ENCODE measurements around the gene GABPB1. TPM values are rescaled to one million over a fixed set of nuclear protein-coding genes. Genes with fewer than 3 reads are reported as not detected.

GABPB1 gene
- total and polyA plus RNA-seq, 2 experiments from 2014 or later: 23.3 to 38.7 TPM

DNA sequence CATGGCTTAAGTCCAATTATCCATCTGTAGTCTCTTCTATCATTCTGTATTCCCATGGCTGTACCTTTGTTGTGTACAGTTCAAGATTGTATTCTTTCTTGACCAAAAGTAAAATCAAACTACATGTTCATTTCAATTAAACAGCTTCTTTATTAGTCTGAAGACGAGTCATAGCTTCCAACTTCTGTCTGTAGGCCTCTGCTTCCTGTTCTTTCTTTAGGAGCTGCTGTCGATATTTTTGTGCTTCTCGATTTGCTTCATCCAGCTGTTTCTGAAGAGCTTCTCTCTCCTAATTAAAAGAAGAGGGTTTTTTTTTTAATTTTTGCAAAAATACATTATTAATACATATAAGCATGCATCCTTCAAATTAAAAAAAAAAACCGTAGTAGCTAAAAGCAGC is 76.5 kb downstream of the GABPB1 start:
- Histone ChIP-seq H3K9me2 (replicated peaks; ENCODE audit: insufficient read depth) (no peaks in the 10 kb centered on the region), H3K4me3 (no peak overlapping the region), H2AFZ (no peak overlapping the region), H3K36me3 (replicated peaks; ENCODE audit: insufficient read depth, low read depth) (no peaks in the 10 kb centered on the region), H3K4me2 (no peak overlapping the region), H4K20me1 (ENCODE audit: insufficient read depth, poor library complexity, severe bottlenecking) (no peaks in the 10 kb centered on the region), H3K79me2 (no peaks in the 10 kb centered on the region), H3K4me1 (ENCODE audit: insufficient read depth) (no peaks in the 10 kb centered on the region), H3K9me3 (ENCODE audit: low read depth) (no peaks in the 10 kb centered on the region), H3K27me3 (no peaks in the 10 kb centered on the region), H3K27ac (no peak overlapping the region)
- no peak for DNase-seq (ENCODE audit: low spot score)
- no peak for TF ChIP-seq EZH2phosphoT487 (IDR thresholded peaks at IDR 0.05; ENCODE audit: low read depth, severe bottlenecking, unreplicated experiment)
- whole genome bisulfite sequencing (ENCODE audit: low lambda C conversion rate, missing lambda C conversion rate): 96% methylated on average over 4 of the region's 4 CpGs

DNA sequence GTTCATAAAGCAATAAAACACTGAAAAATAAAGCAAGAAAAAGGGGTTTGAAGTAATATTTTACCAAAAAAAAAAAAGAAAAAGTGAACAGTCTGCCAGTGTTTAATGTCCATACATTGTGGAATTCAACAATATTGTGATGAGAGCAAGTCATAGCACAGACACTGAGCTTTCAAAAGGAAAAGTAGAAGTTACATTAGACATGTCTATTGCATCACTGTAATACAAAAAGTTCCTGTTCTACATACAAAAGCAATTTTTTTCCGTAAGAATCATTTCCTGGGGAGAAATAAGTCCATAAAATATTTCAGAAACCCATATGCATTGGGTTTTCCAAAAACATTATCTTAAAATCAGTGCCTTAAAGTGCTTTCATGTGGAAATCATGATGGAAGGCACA is 77.6 kb downstream of the GABPB1 start:
- Histone ChIP-seq H2AFZ (no peak overlapping the region), H3K36me3 (replicated peaks; ENCODE audit: insufficient read depth, low read depth) (no peaks in the 10 kb centered on the region), H4K20me1 (ENCODE audit: insufficient read depth, poor library complexity, severe bottlenecking) (no peaks in the 10 kb centered on the region), H3K4me2 (no peak overlapping the region), H3K4me1 (ENCODE audit: insufficient read depth) (no peaks in the 10 kb centered on the region), H3K9me3 (ENCODE audit: low read depth) (no peaks in the 10 kb centered on the region), H3K27ac (no peak overlapping the region), H3K79me2 (no peaks in the 10 kb centered on the region), H3K4me3 (no peak overlapping the region), H3K9me2 (replicated peaks; ENCODE audit: insufficient read depth) (no peaks in the 10 kb centered on the region), H3K27me3 (no peaks in the 10 kb centered on the region)
- TF ChIP-seq CTCF (IDR thresholded peaks at IDR 0.05; ENCODE audit: poor library complexity) (no peak), EZH2phosphoT487 (IDR thresholded peaks at IDR 0.05; ENCODE audit: low read depth, severe bottlenecking, unreplicated experiment) (no peak), EZH2 (IDR thresholded peaks at IDR 0.05; ENCODE audit: borderline replicate concordance) (no peak)
- DNase-seq (ENCODE audit: low spot score): no peak
- WGBS (ENCODE audit: low lambda C conversion rate, missing lambda C conversion rate): 88% methylated on average over 1 of the region's 1 CpG

DNA sequence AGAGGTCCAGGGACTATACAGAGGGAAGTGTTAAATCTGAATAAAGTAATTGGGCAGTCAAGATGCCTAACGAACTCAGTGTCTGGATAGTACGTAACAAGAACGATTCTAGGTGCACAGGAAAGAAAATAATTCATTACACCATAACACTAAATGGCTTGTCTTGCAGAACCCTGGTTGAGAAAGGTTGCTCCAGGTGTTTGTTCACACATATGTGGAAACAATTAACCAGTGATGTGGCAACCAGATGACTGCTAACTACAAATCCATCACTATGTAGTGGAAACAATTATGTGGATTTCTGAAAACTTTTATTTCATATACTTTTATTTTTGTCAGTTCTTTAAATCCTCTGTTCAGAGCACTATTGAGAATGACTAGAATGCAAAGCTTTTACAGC is 79.1 kb downstream of the GABPB1 start:
- no peaks in the 10 kb centered on the region for H4K20me1 ChIP-seq (ENCODE audit: insufficient read depth, poor library complexity, severe bottlenecking)
- no peak overlapping the region for H3K4me3 ChIP-seq
- H3K27ac ChIP-seq: no peak overlapping the region
- no peaks in the 10 kb centered on the region for H3K27me3 ChIP-seq
- H3K9me3 ChIP-seq (ENCODE audit: low read depth): no peaks in the 10 kb centered on the region
- no peak for TF ChIP-seq EZH2phosphoT487 (IDR thresholded peaks at IDR 0.05; ENCODE audit: low read depth, severe bottlenecking, unreplicated experiment)
- no peak for TF ChIP-seq CTCF (IDR thresholded peaks at IDR 0.05; ENCODE audit: poor library complexity)
- no peak for TF ChIP-seq EZH2 (IDR thresholded peaks at IDR 0.05; ENCODE audit: borderline replicate concordance)
- no peaks in the 10 kb centered on the region for H3K36me3 ChIP-seq (replicated peaks; ENCODE audit: insufficient read depth, low read depth)
- DNase-seq (ENCODE audit: low spot score): no peak
- H3K4me2 ChIP-seq: no peak overlapping the region
- H3K4me1 ChIP-seq (ENCODE audit: insufficient read depth): no peaks in the 10 kb centered on the region
- H3K79me2 ChIP-seq: no peaks in the 10 kb centered on the region
- no peaks in the 10 kb centered on the region for H3K9me2 ChIP-seq (replicated peaks; ENCODE audit: insufficient read depth)
- H2AFZ ChIP-seq: no peak overlapping the region
- WGBS (ENCODE audit: low lambda C conversion rate, missing lambda C conversion rate): 96% methylated on average over 3 of the region's 3 CpGs

DNA sequence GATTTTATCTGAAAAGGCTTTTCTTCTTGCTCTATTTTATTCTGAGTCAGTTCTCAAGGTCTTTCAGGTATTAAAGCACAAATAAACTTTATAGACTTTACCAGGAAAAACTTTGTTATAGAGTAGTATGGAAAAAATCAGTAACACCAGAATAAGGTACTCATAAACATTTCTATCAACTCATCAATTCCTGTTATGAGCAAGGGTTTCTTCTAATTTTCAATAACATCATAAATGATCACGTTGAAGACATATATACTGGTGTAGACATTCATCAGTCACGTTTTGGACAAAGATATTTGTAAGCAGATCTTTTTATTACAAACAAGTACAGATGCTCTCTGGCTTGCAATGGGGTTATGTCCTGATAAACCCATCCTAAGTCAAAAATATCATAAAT is 79.9 kb downstream of the GABPB1 start:
- TF ChIP-seq EZH2 (IDR thresholded peaks at IDR 0.05; ENCODE audit: borderline replicate concordance) (no peak), EZH2phosphoT487 (IDR thresholded peaks at IDR 0.05; ENCODE audit: low read depth, severe bottlenecking, unreplicated experiment) (no peak), CTCF (IDR thresholded peaks at IDR 0.05; ENCODE audit: poor library complexity) (no peak)
- no peaks in the 10 kb centered on the region for H3K27me3 ChIP-seq
- no peaks in the 10 kb centered on the region for H3K36me3 ChIP-seq (replicated peaks; ENCODE audit: insufficient read depth, low read depth)
- H3K27ac ChIP-seq: no peak overlapping the region
- no peaks in the 10 kb centered on the region for H4K20me1 ChIP-seq (ENCODE audit: insufficient read depth, poor library complexity, severe bottlenecking)
- H2AFZ ChIP-seq: no peak overlapping the region
- WGBS (ENCODE audit: low lambda C conversion rate, missing lambda C conversion rate): 43% methylated on average over 2 of the region's 2 CpGs
- H3K4me1 ChIP-seq (ENCODE audit: insufficient read depth): no peaks in the 10 kb centered on the region
- H3K79me2 ChIP-seq: no peaks in the 10 kb centered on the region
- H3K4me3 ChIP-seq: no peak overlapping the region
- no peak for DNase-seq (ENCODE audit: low spot score)
- H3K9me3 ChIP-seq (ENCODE audit: low read depth): no peaks in the 10 kb centered on the region
- no peak overlapping the region for H3K4me2 ChIP-seq
- no peaks in the 10 kb centered on the region for H3K9me2 ChIP-seq (replicated peaks; ENCODE audit: insufficient read depth)
